Activated T-cell treated with anti-CD3 and anti-CD28 coated beads for 24 hours (primary cell): ENCODE data around the gene CFAP57.
"Not testable (repeated sequence)": the region's sequence is repeated elsewhere in the genome, so short reads cannot be mapped to it uniquely, and the experiment has no call there.

Experiments used
- DNase-seq: peaks from one replicate; pipeline ENCODE4 v3.0.0-alpha.2; 2020; ENCODE audit warnings: low read depth

CFAP57 gene

GRCh38 chr1:43171876-43172526 lies at the start of gene CFAP57, which contains the start of gene EBNA1BP2:
CFAP57 (plus strand) TSS chr1:43172330; CDS start chr1:43172754, 424 bp downstream.
EBNA1BP2 (minus strand) TSS chr1:43172290; CDS start chr1:43172118, 172 bp downstream.
- peak; percentile 89 for DNase-seq

- DNase-seq = no peak
Measured at GRCh38 chr1:43123031-43123430, 49.1 kb upstream of the CFAP57 start.

- no peak for DNase-seq
Measured at GRCh38 chr1:43128816-43129215, 43.3 kb upstream of the CFAP57 start.

- no peak for DNase-seq
Measured at GRCh38 chr1:43129426-43129825, 42.7 kb upstream of the CFAP57 start.

GRCh38 chr1:43134068-43134467 lies 38.1 kb upstream of the CFAP57 start:
- no peak for DNase-seq

- no peak for DNase-seq
Measured at GRCh38 chr1:43134640-43135039, 37.5 kb upstream of the CFAP57 start.

DNA sequence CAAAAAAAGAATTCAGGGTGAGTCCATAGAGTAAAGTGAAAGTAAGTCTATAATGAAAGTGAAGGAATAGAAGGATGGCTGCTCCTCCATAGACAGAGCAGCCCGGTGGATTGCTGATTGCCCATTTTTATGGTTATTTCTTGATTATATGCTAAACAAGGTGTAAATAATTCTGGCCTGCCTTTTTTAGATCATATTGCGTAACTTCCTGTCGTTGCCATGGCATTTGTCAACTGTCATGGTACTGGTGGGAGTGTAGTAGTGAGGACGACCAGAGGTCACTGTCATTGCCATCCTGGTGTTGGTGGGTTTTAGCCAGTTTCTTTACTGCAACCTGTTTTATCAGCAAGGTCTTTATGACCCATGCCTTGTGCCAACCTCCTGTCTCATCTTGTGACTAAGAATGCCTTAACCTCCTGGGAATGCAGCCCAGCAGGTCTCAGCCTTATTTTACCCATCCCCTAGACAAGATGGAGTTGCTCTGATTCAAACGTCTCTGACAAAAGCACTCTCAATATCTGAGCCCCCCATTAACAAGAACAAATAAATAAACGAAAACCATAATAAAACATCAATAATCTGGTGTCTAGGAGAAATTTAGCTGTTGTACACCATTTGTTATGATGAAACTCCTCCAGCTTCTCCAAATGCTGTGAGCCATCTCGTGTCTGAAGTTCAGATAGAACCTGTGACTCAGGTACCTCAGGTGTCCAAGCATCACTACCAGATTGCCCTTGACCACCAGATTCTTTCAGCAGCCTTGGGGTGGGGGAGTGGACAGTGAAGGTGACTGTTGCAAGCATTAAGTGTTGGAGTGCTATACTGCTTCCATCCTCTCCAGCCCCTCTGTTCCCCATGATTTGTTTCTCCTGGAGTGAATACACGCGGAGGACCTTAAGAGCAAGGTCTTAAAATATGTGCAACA lies 36.0 kb upstream of the CFAP57 start:
- DNase-seq = no peak

DNA sequence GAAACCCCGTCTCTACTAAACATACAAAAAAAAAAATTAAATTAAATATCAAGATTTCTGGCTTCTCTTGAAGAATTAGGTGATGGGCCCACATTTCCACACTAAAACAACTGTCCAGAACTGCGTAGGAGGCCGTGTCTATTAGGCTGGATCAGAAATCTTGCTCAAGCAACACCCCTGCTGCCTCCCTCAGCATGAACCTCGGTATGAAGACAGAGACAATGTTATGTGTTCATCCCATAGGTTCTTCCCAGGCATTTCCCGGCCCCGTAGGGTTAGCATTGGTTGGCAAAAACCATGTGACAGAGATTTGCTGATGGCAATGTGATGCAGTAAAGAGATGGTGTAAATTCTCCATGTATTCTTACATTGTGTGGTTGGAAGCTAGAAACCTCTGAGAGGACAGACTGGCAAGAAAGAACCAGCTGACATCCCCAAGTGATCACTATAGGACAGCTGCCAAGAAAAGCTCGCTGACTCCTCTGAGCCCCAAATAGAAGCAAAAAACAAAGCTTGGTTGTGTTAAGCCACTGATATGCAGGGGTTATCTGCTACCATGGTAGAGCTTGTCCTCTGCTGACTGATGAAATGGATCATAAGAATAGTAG lies 34.6 kb upstream of the CFAP57 start:
- no peak for DNase-seq

DNA sequence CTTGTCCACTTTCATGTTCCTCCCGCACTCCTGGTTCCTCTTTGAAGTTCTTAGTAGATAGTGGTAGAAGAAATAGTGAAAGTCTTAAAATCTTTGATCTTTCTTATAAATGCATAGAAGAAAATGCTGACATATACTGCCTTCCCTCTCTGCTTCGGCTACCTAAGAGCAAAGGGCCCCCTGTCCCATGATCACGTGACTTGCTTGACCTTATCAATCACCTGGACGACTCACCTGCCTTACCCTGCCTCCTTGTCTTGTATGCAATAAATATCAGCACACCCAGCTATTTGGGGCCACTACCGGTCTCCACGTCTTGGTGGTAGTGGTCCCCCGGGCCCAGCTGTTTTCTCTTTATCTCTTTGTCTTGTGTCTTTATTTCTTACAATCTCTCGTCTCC lies 32.8 kb upstream of the CFAP57 start:
- DNase-seq = not testable (repeated sequence)

DNA sequence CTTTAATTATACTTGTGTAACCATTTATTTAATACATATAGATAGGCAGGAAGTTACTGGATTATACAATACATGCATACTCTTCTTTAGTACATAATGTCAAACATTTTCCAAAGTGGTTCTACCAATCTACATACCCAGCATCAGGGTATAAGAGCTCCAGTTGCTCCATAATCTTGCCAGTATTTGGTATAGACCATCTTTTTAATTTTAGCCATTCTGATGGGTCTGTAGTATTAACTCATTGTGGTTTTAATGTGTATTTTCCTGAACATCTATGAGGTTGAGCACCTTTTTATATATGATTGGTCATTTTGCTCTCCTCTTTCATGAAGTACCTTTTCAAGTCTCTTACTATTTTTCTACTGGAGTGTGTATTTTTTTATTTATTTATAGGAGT lies 32.1 kb upstream of the CFAP57 start:
- no peak for DNase-seq

- no peak for DNase-seq
Measured at GRCh38 chr1:43140583-43140982, 31.5 kb upstream of the CFAP57 start.

- no peak for DNase-seq
Measured at GRCh38 chr1:43143441-43143888, 28.7 kb upstream of the CFAP57 start.

GRCh38 chr1:43144237-43144636 lies 27.9 kb upstream of the CFAP57 start:
- DNase-seq = no peak

DNA sequence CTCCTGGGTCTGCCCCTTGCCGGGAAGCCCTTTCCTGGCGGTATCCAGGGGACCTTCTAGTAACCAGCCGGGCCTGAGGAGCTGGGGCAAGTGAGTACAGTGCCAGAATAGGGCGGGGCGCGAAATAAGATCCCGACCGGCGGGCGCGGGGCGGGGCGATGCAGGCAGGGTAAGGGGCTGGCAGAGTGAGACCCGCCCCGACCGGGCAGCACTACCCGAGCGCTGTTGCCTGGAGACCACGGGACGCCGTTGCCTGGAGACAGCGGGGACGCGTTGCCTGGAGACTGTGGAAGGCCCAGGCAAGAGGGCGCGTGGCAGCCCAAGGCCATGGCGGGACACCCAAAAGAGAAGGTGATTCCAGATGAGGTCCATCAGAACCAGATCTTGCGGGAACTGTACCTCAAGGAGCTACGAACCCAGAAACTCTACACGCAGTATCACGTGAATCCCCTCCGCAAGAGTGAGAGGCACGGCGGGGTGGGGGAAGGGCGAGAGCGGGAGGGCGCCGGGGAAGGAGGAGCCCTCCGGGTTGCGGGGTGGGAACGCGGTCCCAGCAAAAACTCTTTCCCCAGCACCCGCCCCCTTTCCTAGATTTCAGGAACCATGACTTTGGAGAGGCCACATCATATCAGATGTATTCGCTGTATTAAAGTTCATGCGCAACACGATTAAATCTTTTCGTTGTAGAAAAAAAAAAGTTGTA lies 24.4 kb upstream of the CFAP57 start:
- no peak for DNase-seq

GRCh38 chr1:43149889-43150288 lies 22.2 kb upstream of the CFAP57 start:
- DNase-seq = no peak

- DNase-seq = no peak
Measured at GRCh38 chr1:43152866-43153265, 19.3 kb upstream of the CFAP57 start.

- no peak for DNase-seq
Measured at GRCh38 chr1:43153443-43153842, 18.7 kb upstream of the CFAP57 start.

- no peak for DNase-seq
Measured at GRCh38 chr1:43156026-43156425, 16.1 kb upstream of the CFAP57 start.

GRCh38 chr1:43165162-43165561 lies 7.0 kb upstream of the CFAP57 start:
- DNase-seq = no peak

- DNase-seq = no peak
Measured at GRCh38 chr1:43165765-43166164, 6.4 kb upstream of the CFAP57 start.

- DNase-seq = no peak
Measured at GRCh38 chr1:43171312-43171875, 736 bp upstream of the CFAP57 start.

DNA sequence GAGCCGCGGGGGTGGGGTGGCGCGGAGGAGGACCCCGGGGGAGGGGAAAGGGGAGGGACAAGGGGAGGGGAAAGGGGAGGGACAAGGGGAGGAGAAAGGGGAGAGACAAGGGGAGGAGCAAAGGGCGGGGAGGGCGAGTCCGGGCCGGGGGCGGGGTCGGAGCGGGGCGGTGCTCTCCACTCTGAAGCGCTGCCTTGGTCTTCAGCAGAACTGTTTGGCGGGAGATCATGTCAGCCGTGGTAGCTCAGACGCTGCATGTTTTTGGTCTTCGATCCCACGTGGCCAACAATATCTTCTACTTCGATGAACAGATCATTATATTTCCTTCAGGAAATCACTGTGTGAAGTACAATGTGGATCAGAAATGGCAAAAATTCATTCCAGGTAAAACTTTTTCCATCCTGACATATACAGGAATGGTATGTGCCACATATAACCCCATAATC lies 420 bp downstream of the CFAP57 start:
- peak; percentile 83 for DNase-seq
